OCI-LY7 (cell line): ENCODE measurements around the gene SMAD6. TPM values are rescaled to one million over a fixed set of nuclear protein-coding genes. Genes with fewer than 3 reads are reported as not detected.

Experiments used
- BruUV-seq: library from RNA; stranded (reverse); fragments of 400-500 nt; replicated peaks from 2 replicates; lab custom pipeline; 2021; lab: Mats Ljungman, UMichigan
- CTCF ChIA-PET: fragments of 300-600 bp; sonication (Branson Sonifier 250); formaldehyde crosslinking; loops from one replicate; lab custom pipeline; 2022; ENCODE audit warnings: antibody characterized with exemption; ENCODE audit not compliant: unreplicated experiment; lab: Charles Lee
- POLR2A ChIA-PET: fragments of 300-600 bp; sonication (Branson Sonifier 250); formaldehyde crosslinking; loops from one replicate; lab custom pipeline; 2022; ENCODE audit warnings: antibody characterized with exemption; lab: Charles Lee
- DNase-seq: peaks from one replicate; pipeline ENCODE4 v3.0.0-alpha.2; 2015; ENCODE audit warnings: low spot score
- H2AFZ ChIP-seq: fragments of 200-600 bp; sonication (generic), shearing (Covaris generic); 2 replicates; pipeline ENCODE4 v1.6.1; 2014; ENCODE audit warnings: mild to moderate bottlenecking, antibody characterized with exemption, low read length, moderate library complexity
- H3K27ac ChIP-seq: fragments of 200-600 bp; sonication (generic); 2 replicates; pipeline ENCODE4 v1.5.1; 2014; ENCODE audit warnings: mixed run types, low read depth, mild to moderate bottlenecking, moderate library complexity, low read length, inconsistent platforms; ENCODE audit not compliant: poor library complexity, severe bottlenecking
- H3K36me3 ChIP-seq: fragments of 200-600 bp; sonication (generic); 2 replicates; pipeline ENCODE4 v1.6.1; 2014; ENCODE audit warnings: mild to moderate bottlenecking, antibody characterized with exemption, low read length, moderate library complexity, mixed read lengths; ENCODE audit not compliant: insufficient read depth
- H3K4me1 ChIP-seq: fragments of 200-600 bp; sonication (generic); 2 replicates; pipeline ENCODE4 v1.5.1; 2014; ENCODE audit warnings: mild to moderate bottlenecking, low read length; ENCODE audit not compliant: insufficient read depth, poor library complexity, severe bottlenecking
- H3K4me2 ChIP-seq: fragments of 200-600 bp; sonication (generic); 2 replicates; pipeline ENCODE4 v1.6.1; 2014; ENCODE audit warnings: mild to moderate bottlenecking, low read length
- H3K4me3 ChIP-seq: fragments of 200-600 bp; sonication (generic); 2 replicates; pipeline ENCODE4 v1.5.1; 2014; ENCODE audit warnings: mild to moderate bottlenecking, low read depth, low read length; ENCODE audit not compliant: poor library complexity, severe bottlenecking
- H3K79me2 ChIP-seq: fragments of 200-600 bp; sonication (generic); 2 replicates; pipeline ENCODE4 v1.6.1; 2016; ENCODE audit warnings: low read depth, mild to moderate bottlenecking, low read length, moderate library complexity, mixed read lengths; ENCODE audit not compliant: insufficient read depth
- H3K9me2 ChIP-seq: fragments of 200-600 bp; sonication (generic); 2 replicates; pipeline ENCODE4 v1.6.1; 2016; ENCODE audit warnings: mild to moderate bottlenecking, low read length, mixed read lengths; ENCODE audit not compliant: insufficient read depth
- H3K9me3 ChIP-seq: fragments of 200-600 bp; sonication (generic); 2 replicates; pipeline ENCODE4 v1.6.1; 2014; ENCODE audit warnings: mild to moderate bottlenecking, mixed run types, low read length, mixed read lengths
- H4K20me1 ChIP-seq: fragments of 200-600 bp; sonication (generic); 2 replicates; pipeline ENCODE4 v1.6.1; 2014; ENCODE audit warnings: mild to moderate bottlenecking, antibody characterized with exemption, low read length, moderate library complexity, mixed read lengths; ENCODE audit not compliant: insufficient read depth
- EZH2phosphoT487 ChIP-seq: fragments of 200-600 bp; sonication (generic); IDR thresholded peaks from 2 replicates; pipeline ENCODE4 v1.6.1; 2018; ENCODE audit warnings: low read depth, borderline replicate concordance, mild to moderate bottlenecking, mixed run types, antibody characterized with exemption, low read length, moderate library complexity, mixed read lengths
- intact Hi-C: fragments of 100-400 bp; cut with micrococcal nuclease; formaldehyde crosslinking; loops from one replicate; pipeline ENCODE4 v1.10.0; 2022; ENCODE audit not compliant: unreplicated experiment
- total RNA-seq, 2 experiments: library from RNA; depleted of rRNA in 1 of 2; stranded (reverse); fragments of >200 nt in 1 of 2; shearing (Covaris generic) in 1 of 2; gene quantifications; 2 replicates each; pipeline ENCODE4 v1.2.3, GENCODE V29; 2014 to 2022
- TF ChIP-seq, protein P1 (sequence below): fragments of 200-600 bp; sonication (generic); conservative IDR thresholded peaks from 2 replicates; pipeline ENCODE4 v1.5.1; 2014; ENCODE audit warnings: mild to moderate bottlenecking, antibody characterized with exemption, low read length, moderate library complexity, mixed read lengths

Gene SMAD6
- total RNA-seq, 2 experiments from 2014 or later: 14.6 to 16.1 TPM

DNA sequence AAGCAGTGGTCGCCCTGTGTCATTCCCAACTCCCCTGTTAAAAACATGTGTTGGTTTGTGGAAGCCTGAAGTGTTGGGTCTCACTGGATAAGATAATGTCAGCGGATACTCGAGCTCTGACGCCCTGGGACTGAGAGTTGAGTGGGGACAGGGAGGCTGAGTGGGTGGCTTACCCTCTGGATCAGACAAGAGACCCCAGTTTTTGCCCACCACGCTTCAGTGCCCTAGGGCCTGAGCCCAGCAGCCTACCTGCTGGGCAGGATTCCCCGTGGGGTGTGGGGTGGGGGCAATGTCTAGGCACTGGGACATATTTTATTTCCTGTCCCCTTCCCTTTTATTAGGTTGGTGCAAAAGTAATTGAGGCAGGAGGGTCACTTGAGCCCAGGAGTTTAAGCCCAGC lies 75.0 kb downstream of the SMAD6 start:
- Histone ChIP-seq H4K20me1 (no peaks in the 10 kb centered on the region), H3K79me2 (no peaks in the 10 kb centered on the region), H3K9me3 (no peaks in the 10 kb centered on the region), H3K27ac (no peak overlapping the region), H3K4me1 (no peaks in the 10 kb centered on the region), H3K9me2 (no peaks in the 10 kb centered on the region), H3K4me2 (no peak overlapping the region), H2AFZ (no peak overlapping the region), H3K4me3 (no peak overlapping the region), H3K36me3 (no peaks in the 10 kb centered on the region)
- BruUV-seq: no TSS peak
- DNase-seq: no peak
- ChIA-PET CTCF (no interaction called here), POLR2A (no interaction called here)
- TF ChIP-seq, protein P1, sequence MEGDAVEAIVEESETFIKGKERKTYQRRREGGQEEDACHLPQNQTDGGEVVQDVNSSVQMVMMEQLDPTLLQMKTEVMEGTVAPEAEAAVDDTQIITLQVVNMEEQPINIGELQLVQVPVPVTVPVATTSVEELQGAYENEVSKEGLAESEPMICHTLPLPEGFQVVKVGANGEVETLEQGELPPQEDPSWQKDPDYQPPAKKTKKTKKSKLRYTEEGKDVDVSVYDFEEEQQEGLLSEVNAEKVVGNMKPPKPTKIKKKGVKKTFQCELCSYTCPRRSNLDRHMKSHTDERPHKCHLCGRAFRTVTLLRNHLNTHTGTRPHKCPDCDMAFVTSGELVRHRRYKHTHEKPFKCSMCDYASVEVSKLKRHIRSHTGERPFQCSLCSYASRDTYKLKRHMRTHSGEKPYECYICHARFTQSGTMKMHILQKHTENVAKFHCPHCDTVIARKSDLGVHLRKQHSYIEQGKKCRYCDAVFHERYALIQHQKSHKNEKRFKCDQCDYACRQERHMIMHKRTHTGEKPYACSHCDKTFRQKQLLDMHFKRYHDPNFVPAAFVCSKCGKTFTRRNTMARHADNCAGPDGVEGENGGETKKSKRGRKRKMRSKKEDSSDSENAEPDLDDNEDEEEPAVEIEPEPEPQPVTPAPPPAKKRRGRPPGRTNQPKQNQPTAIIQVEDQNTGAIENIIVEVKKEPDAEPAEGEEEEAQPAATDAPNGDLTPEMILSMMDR: no peak
- TF ChIP-seq EZH2phosphoT487: no peak
- intact Hi-C loops: no loop called here

DNA sequence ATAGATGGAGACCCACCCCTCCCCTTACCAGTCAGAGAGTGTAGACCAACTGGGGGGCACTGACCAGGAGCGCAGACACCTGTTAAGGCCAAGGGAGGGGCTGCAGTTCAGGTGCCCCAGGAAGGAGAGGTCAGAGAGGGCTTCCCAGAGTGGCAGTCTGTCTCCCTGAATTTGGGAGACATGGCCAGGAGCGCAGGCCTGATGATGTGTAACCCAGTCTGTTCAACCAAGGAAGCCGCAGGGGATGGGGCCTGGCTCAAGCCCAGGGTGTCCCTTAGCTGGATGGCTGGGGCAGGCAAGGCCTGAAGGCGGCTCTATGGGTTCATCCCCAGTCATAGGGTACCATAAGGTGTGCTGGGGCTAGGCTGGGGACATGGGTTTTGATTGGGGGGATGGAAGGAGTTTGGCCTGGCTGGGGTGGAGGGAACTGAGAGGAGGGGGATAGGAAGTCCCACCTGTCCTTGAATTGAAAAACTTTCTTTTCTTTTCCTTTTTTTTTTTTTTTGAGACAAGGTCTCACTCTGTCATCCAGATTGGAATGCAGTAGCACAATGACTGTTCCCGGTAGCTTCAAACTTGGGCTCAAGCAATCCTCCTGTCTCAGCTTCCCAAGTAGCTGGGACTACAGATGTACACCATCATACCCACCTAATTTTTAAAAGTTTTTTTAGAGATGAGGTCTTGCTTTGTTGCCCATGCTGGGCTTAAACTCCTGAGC lies 75.7 kb downstream of the SMAD6 start:
- BruUV-seq: no TSS peak
- Histone ChIP-seq H3K4me2 (no peak overlapping the region), H4K20me1 (no peaks in the 10 kb centered on the region), H2AFZ (no peak overlapping the region), H3K9me2 (no peaks in the 10 kb centered on the region), H3K9me3 (no peaks in the 10 kb centered on the region), H3K4me3 (no peak overlapping the region), H3K79me2 (no peaks in the 10 kb centered on the region), H3K4me1 (no peaks in the 10 kb centered on the region), H3K36me3 (no peaks in the 10 kb centered on the region), H3K27ac (no peak overlapping the region)
- ChIA-PET CTCF (no interaction called here), POLR2A (no interaction called here)
- intact Hi-C loops: no loop called here
- no peak for DNase-seq
- no peak for TF ChIP-seq EZH2phosphoT487
- TF ChIP-seq, protein P1: no peak

DNA sequence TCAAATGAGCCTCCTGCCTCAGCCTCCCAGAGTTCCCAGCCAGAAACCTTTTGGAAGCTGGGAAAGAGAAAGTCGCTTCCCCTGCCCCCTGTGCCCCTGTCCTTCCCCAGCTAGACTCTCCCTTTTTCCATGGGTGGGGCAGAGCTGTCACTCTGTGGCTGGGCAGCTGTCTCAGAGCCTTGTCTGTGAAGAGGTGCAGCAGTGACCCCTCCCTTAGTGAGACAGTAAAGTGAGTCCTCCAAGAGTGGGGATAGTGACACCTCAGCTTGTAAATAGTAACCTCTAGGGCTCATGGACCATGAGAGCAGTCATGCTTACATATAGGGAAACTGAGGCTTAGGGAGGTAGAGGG lies 76.3 kb downstream of the SMAD6 start:
- CTCF ChIA-PET: no interaction called here
- Histone ChIP-seq H3K4me3 (no peak overlapping the region), H2AFZ (no peak overlapping the region), H3K36me3 (no peaks in the 10 kb centered on the region), H3K79me2 (no peaks in the 10 kb centered on the region), H3K4me2 (no peak overlapping the region), H3K27ac (no peak overlapping the region), H3K9me2 (no peaks in the 10 kb centered on the region), H4K20me1 (no peaks in the 10 kb centered on the region), H3K9me3 (no peaks in the 10 kb centered on the region), H3K4me1 (no peaks in the 10 kb centered on the region)
- TF ChIP-seq, protein P1: no peak
- TF ChIP-seq EZH2phosphoT487: no peak
- intact Hi-C loops: no loop called here
- DNase-seq: no peak
- no TSS peak for BruUV-seq
- POLR2A ChIA-PET: no interaction called here
